T-cell (primary cell): Measurements from ENCODE around the gene ASPN. TPM values are rescaled to one million over a fixed set of nuclear protein-coding genes. Genes with fewer than 3 reads are reported as not detected.

Source experiments
- ATAC-seq, 4 experiments: fragments of 200-7000 bp in 3 of 4; fragments of 150-1000 bp in 1 of 4; cut with Tn5 transposase; replicated peaks in 1 of 4; 1 replicate in 3 of 4; 2 replicates in 1 of 4; pipeline ENCODE4 v1.10.0; 2021; ENCODE audit warnings: moderate library complexity in 3 of 4, mild to moderate bottlenecking in 2 of 4, moderate number of reproducible peaks in 1 of 4
- CTCF ChIA-PET, 2 donors: fragments of 300-600 bp; sonication (Branson Sonifier 250); formaldehyde crosslinking; loops; one replicate each; lab custom pipeline; 2022; ENCODE audit warnings: antibody characterized with exemption in 2 of 2; lab: Charles Lee
- POLR2A ChIA-PET, 2 donors: fragments of 300-600 bp; sonication (Branson Sonifier 250); formaldehyde crosslinking; loops; one replicate each; lab custom pipeline; 2022; ENCODE audit warnings: antibody characterized with exemption in 2 of 2; lab: Charles Lee
- DNase-seq, 35 experiments: peaks; one replicate each; pipeline versions ENCODE4 v3.0.0 to v3.0.0-alpha.2; 2013 to 2023
- H3K27ac ChIP-seq: one replicate; pipeline ENCODE4 v1.5.1; 2013; ENCODE audit warnings: low read length
- H3K27me3 ChIP-seq, 2 experiments: replicated peaks in 1 of 2; 1 replicate in 1 of 2; 2 replicates in 1 of 2; pipeline versions ENCODE4 v1.6.1 to v1.7.0; 2013; ENCODE audit warnings: low read length in 1 of 2, mixed read lengths in 1 of 2; ENCODE audit not compliant: control insufficient read depth in 2 of 2, insufficient read depth in 2 of 2; ENCODE audit errors: extremely low read depth in 1 of 2
- H3K36me3 ChIP-seq, 2 donors: 1 replicate in 1 of 2; 2 replicates in 1 of 2; pipeline versions ENCODE4 v1.6.1 to v1.7.0; 2013; ENCODE audit warnings: low read length in 1 of 2; ENCODE audit not compliant: control insufficient read depth in 2 of 2, insufficient read depth in 1 of 2; ENCODE audit errors: extremely low read depth in 1 of 2
- H3K4me1 ChIP-seq, 2 experiments: 1 replicate in 1 of 2; 2 replicates in 1 of 2; pipeline versions ENCODE4 v1.6.1 to v1.7.0; 2013; ENCODE audit warnings: low read length in 2 of 2, mixed read lengths in 1 of 2; ENCODE audit not compliant: insufficient read depth in 2 of 2, control insufficient read depth in 1 of 2; ENCODE audit errors: extremely low read depth in 1 of 2
- H3K4me3 ChIP-seq, 2 donors: 1 replicate in 1 of 2; 2 replicates in 1 of 2; pipeline versions ENCODE4 v1.5.1 to v1.7.0; 2013; ENCODE audit warnings: mild to moderate bottlenecking in 2 of 2, low read length in 1 of 2, moderate library complexity in 1 of 2; ENCODE audit not compliant: control insufficient read depth in 1 of 2; ENCODE audit errors: extremely low read depth in 1 of 2
- H3K9me3 ChIP-seq: 2 replicates; pipeline ENCODE4 v1.7.0; 2013
- H3K27ac Mint-ChIP-seq, 2 donors: one replicate each; pipeline ENCODE4 v1.8.0; 2020 to 2021; ENCODE audit warnings: mild to moderate bottlenecking in 2 of 2, mixed read lengths in 2 of 2
- H3K27me3 Mint-ChIP-seq, 2 donors: one replicate each; pipeline ENCODE4 v1.8.0; 2021 to 2022; ENCODE audit warnings: mixed read lengths in 2 of 2
- H3K36me3 Mint-ChIP-seq: one replicate; pipeline ENCODE4 v1.8.0; 2021; ENCODE audit warnings: mixed read lengths
- H3K4me1 Mint-ChIP-seq, 3 donors: one replicate each; pipeline ENCODE4 v1.8.0; 2020 to 2022; ENCODE audit warnings: mixed read lengths in 3 of 3, mild to moderate bottlenecking in 1 of 3
- H3K4me3 Mint-ChIP-seq, 3 donors: one replicate each; pipeline ENCODE4 v1.8.0; 2020 to 2022; ENCODE audit warnings: mild to moderate bottlenecking in 3 of 3, mixed read lengths in 3 of 3, moderate library complexity in 3 of 3
- H3K9me3 Mint-ChIP-seq, 3 donors: one replicate each; pipeline ENCODE4 v1.8.0; 2020 to 2022; ENCODE audit warnings: mixed read lengths in 3 of 3
- whole genome bisulfite sequencing: methylation state at CpG from one replicate; pipeline ENCODE4 v1.1.5; 2013; ENCODE audit warnings: missing lambda C conversion rate; ENCODE audit not compliant: insufficient coverage; 5-methylcytosine and 5-hydroxymethylcytosine counted together
- total RNA-seq, 35 experiments: library from RNA in 6 of 35; stranded (reverse) in 6 of 35; fragments of 120-200 nt in 1 of 35; gene quantifications; one replicate each; pipeline versions ENCODE4 v1.2.1 to v1.2.4 and lab custom pipeline; 2013 to 2026

Gene ASPN
- total RNA-seq, 5 donors from 2014 or later (not counting 1 experiment from before 2014, with no cell fraction given), result not detected

DNA sequence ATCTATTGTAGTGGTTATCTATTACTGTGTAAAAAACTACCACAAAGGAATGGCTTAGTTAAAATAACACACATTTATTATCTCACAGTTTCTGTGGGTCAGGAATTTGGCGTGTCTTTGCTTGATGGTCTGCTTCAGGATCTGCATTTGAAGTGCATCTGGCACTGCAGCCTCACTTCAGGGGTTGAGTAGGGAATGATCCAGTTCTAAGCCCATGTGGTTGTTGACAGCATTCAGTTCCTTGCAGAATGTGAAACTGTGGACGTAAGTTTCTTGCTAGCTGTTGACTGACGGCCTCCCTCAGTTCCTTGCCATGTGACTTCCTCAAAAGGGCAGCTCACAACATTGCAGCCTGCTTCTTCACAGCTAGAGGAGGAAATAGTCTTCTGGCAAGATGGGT is 75.8 kb downstream of the ASPN start:
- H3K27ac Mint-ChIP-seq, result peak overlapping the region; percentile 85 to 92
- no peaks in the 10 kb centered on the region for H3K27me3 Mint-ChIP-seq
- ATAC-seq (peak; percentile 96 to 98 (median 97)), DNase-seq (peak; percentile 4 to 65 (median 30))
- no peaks in the 10 kb centered on the region for H3K36me3 Mint-ChIP-seq
- H3K27ac ChIP-seq, result peak overlapping the region; percentile 53
- H3K4me1 ChIP-seq, result peaks cover 14 to 26% of the 10 kb centered on the region in 2 experiments
- H3K27me3 ChIP-seq, result no peaks in the 10 kb centered on the region
- no peaks in the 10 kb centered on the region for H3K9me3 Mint-ChIP-seq
- ChIA-PET POLR2A (interaction anchor here in 1 of 2 donors (0.6 kb wide), 1 partner anchor 81 kb away, joined by 3 read pairs; the partner anchor contains the start of gene NOL8), CTCF (no interaction called here)
- H3K9me3 ChIP-seq, result no peaks in the 10 kb centered on the region
- peak overlapping the region; percentile 30 for H3K4me3 ChIP-seq
- H3K4me1 Mint-ChIP-seq, result peaks cover 29 to 30% (median 29%) of the 10 kb centered on the region in 3 donors
- 0% methylated on average over 1 of the region's 3 CpGs for WGBS
- peak overlapping the region; percentile 59 to 61 (median 61) for H3K4me3 Mint-ChIP-seq
- no peaks in the 10 kb centered on the region for H3K36me3 ChIP-seq

Other genes with a start within 250 kb of the ASPN start
- 100 to 1,000 TPM in 3 of 5 donors, 10 to 100 TPM in 2; 70.5 to 124 (median 113) TPM for gene IARS1, start 188.8 kb downstream of the ASPN start, total RNA-seq
- gene NOL8, start 157.2 kb downstream of the ASPN start, total RNA-seq, result 10 to 100 TPM; 51.4 to 83.2 (median 73.9) TPM
- 1 to 10 TPM; 1.9 to 5.0 (median 4.3) TPM for gene CENPP, start 156.6 kb downstream of the ASPN start, total RNA-seq
- under 1 TPM; 0.10 to 0.41 (median 0.23) TPM for gene OGN, start 77.9 kb downstream of the ASPN start, total RNA-seq
- not detected for gene OMD, start 58.0 kb downstream of the ASPN start, total RNA-seq
- gene ECM2, start 53.5 kb upstream of the ASPN start, total RNA-seq, result not detected
- gene IPPK, start 187.6 kb upstream of the ASPN start, total RNA-seq, result 1 to 10 TPM; 7.5 to 9.6 (median 8.3) TPM